GM12872 (cell line): ENCODE measurements around the gene UHRF1.

ENCODE experiments used
- CTCF ChIP-seq: IDR thresholded peaks from 3 replicates; pipeline ENCODE4 v1.5.1; 2011; ENCODE audit warnings: low read depth, mild to moderate bottlenecking, low read length, moderate library complexity; ENCODE audit not compliant: insufficient read depth

UHRF1 gene

GRCh38 chr19:4997297-4997696, 88.0 kb downstream of the UHRF1 start:
- no peak for TF ChIP-seq CTCF

- TF ChIP-seq CTCF: no peak
These were observed 90.9 kb downstream of the UHRF1 start for GRCh38 chr19:5000120-5000611.

- TF ChIP-seq CTCF: peak; percentile 82
These were observed 92.3 kb downstream of the UHRF1 start for GRCh38 chr19:5001615-5002014.

- TF ChIP-seq CTCF: no peak
These were observed 92.8 kb downstream of the UHRF1 start for GRCh38 chr19:5002143-5002542.

- no peak for TF ChIP-seq CTCF
These were observed 94.5 kb downstream of the UHRF1 start for GRCh38 chr19:5003781-5004180.

GRCh38 chr19:5005096-5005495, 95.8 kb downstream of the UHRF1 start:
- TF ChIP-seq CTCF: no peak

GRCh38 chr19:5006201-5006600, 96.9 kb downstream of the UHRF1 start:
- no peak for TF ChIP-seq CTCF

- no peak for TF ChIP-seq CTCF
These were observed 97.5 kb downstream of the UHRF1 start for GRCh38 chr19:5006821-5007220.
